Activated B cell treated with CpG ODN at 0.5 μM for 24 hours (primary cell): ENCODE data around the gene DNAH7. TPM values are rescaled to one million over a fixed set of nuclear protein-coding genes. Genes with fewer than 3 reads are reported as not detected.

Source experiments
- ATAC-seq: fragments of 200-7000 bp; cut with Tn5 transposase; one replicate; pipeline ENCODE4 v1.10.0; 2021; ENCODE audit warnings: low read depth, mild to moderate bottlenecking, moderate library complexity
- CTCF ChIA-PET: fragments of 350-600 bp; sonication (Branson Sonifier 250); formaldehyde crosslinking; loops from one replicate; lab custom pipeline; 2021; ENCODE audit warnings: antibody characterized with exemption; lab: Charles Lee
- POLR2A ChIA-PET: fragments of 350-600 bp; sonication (Branson Sonifier 250); formaldehyde crosslinking; loops from one replicate; lab custom pipeline; 2021; ENCODE audit warnings: antibody characterized with exemption; lab: Charles Lee
- DNase-seq: peaks from one replicate; pipeline ENCODE4 v3.0.0; 2022
- H3K27ac Mint-ChIP-seq: one replicate; pipeline ENCODE4 v1.8.0; 2020; ENCODE audit warnings: mixed read lengths
- H3K27me3 Mint-ChIP-seq: one replicate; pipeline ENCODE4 v1.8.0; 2021; ENCODE audit warnings: mixed read lengths
- H3K36me3 Mint-ChIP-seq: one replicate; pipeline ENCODE4 v1.8.0; 2021; ENCODE audit warnings: low read depth, mixed read lengths
- H3K4me1 Mint-ChIP-seq: one replicate; pipeline ENCODE4 v1.8.0; 2021; ENCODE audit warnings: mixed read lengths
- H3K4me3 Mint-ChIP-seq: one replicate; pipeline ENCODE4 v1.8.0; 2020; ENCODE audit warnings: mild to moderate bottlenecking, mixed read lengths
- H3K9me3 Mint-ChIP-seq: one replicate; pipeline ENCODE4 v1.8.0; 2020; ENCODE audit warnings: mixed read lengths
- intact Hi-C: fragments of 100-400 bp; cut with micrococcal nuclease; formaldehyde crosslinking; loops from one replicate; pipeline ENCODE4 v1.15.1; 2024
- total RNA-seq: library from RNA; stranded (reverse); gene quantifications from 2 replicates; pipeline ENCODE4 v1.2.3, GENCODE V29; 2022
- TF ChIP-seq, protein P1 (sequence below): fragments of 200-600 bp; IDR thresholded peaks from one replicate; pipeline ENCODE4 v1.8.0; 2022; ENCODE audit warnings: antibody characterized with exemption, mild to moderate bottlenecking

DNAH7 gene
- total RNA-seq, 1 donor from 2014 or later: 0.29 TPM

DNA sequence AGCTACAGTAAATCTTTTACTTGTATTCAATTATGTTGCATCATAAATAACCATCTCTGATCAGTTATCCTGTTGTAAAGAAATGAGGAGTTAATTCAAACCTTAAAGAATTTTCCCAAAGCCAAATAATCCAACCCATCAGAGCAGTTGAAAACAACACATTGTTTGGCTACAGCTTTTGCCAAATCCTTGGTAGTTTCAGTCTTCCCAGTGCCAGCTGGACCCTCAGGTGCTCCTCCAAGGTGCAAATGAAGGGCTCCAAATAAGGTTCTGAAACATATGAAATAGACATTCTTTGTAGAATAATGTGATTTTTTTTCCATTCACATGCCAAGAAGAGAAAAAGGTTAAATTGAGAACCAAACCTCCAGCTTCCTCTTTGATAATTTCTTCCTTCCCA, 158.7 kb downstream of the DNAH7 start:
- Mint-ChIP-seq H3K4me1 (no peaks in the 10 kb centered on the region), H3K36me3 (no peaks in the 10 kb centered on the region), H3K9me3 (no peaks in the 10 kb centered on the region), H3K4me3 (no peak overlapping the region), H3K27ac (no peak overlapping the region), H3K27me3 (peaks cover 4% of the 10 kb centered on the region)
- intact Hi-C loops: no loop called here
- ChIA-PET POLR2A (no interaction called here), CTCF (no interaction called here)
- TF ChIP-seq, protein P1, sequence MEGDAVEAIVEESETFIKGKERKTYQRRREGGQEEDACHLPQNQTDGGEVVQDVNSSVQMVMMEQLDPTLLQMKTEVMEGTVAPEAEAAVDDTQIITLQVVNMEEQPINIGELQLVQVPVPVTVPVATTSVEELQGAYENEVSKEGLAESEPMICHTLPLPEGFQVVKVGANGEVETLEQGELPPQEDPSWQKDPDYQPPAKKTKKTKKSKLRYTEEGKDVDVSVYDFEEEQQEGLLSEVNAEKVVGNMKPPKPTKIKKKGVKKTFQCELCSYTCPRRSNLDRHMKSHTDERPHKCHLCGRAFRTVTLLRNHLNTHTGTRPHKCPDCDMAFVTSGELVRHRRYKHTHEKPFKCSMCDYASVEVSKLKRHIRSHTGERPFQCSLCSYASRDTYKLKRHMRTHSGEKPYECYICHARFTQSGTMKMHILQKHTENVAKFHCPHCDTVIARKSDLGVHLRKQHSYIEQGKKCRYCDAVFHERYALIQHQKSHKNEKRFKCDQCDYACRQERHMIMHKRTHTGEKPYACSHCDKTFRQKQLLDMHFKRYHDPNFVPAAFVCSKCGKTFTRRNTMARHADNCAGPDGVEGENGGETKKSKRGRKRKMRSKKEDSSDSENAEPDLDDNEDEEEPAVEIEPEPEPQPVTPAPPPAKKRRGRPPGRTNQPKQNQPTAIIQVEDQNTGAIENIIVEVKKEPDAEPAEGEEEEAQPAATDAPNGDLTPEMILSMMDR: no peak
- DNase-seq (no peak), ATAC-seq (no peak)

DNA sequence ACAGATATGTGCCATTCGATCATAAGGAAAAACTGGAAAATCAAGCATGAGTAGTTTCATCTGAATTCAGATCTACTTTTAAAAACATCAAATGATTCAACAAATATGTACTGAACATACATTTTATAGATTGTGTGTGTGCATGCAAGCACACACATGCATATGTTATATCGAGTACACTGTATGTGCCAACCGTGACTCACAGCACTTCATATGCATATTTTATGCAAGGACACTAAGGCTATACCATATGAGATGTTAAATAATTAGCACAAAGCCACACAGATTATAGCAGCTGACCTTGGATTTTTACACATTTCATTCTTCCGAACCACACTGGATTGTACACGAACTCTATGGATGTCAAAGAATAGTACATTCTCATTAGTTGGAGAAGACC, 161.2 kb downstream of the DNAH7 start:
- Mint-ChIP-seq H3K4me3 (no peak overlapping the region), H3K4me1 (no peaks in the 10 kb centered on the region), H3K36me3 (no peaks in the 10 kb centered on the region), H3K9me3 (no peaks in the 10 kb centered on the region), H3K27ac (no peak overlapping the region), H3K27me3 (peaks cover 2% of the 10 kb centered on the region)
- DNase-seq: no peak
- TF ChIP-seq, protein P1: no peak
- CTCF ChIA-PET: no interaction called here
- no peak for ATAC-seq
- intact Hi-C loops: no loop called here
- POLR2A ChIA-PET: no interaction called here

DNA sequence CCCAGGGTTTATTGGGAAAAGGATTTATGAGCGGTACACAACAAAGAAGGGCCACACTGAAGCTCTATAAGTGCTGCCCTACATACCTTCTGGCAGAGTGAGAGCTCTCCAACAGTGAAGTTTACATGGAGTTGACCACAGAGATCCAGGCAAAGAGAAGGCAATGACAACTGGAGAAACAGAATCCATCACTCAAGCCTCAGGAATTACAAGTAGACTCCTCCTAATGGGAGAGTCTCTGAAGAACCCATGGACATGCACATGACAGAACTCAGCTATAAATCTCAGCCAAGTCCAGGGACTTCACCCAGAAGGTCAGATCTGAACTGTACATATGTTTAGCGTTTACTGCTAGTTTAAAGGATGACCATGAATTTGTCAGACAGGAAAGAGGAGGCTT, 164.7 kb downstream of the DNAH7 start:
- Mint-ChIP-seq H3K9me3 (no peaks in the 10 kb centered on the region), H3K27me3 (peaks cover 1% of the 10 kb centered on the region), H3K27ac (no peak overlapping the region), H3K4me3 (no peak overlapping the region), H3K36me3 (no peaks in the 10 kb centered on the region), H3K4me1 (no peaks in the 10 kb centered on the region)
- POLR2A ChIA-PET: no interaction called here
- intact Hi-C loops: no loop called here
- DNase-seq: no peak
- CTCF ChIA-PET: no interaction called here
- ATAC-seq: no peak
- TF ChIP-seq, protein P1: no peak

DNA sequence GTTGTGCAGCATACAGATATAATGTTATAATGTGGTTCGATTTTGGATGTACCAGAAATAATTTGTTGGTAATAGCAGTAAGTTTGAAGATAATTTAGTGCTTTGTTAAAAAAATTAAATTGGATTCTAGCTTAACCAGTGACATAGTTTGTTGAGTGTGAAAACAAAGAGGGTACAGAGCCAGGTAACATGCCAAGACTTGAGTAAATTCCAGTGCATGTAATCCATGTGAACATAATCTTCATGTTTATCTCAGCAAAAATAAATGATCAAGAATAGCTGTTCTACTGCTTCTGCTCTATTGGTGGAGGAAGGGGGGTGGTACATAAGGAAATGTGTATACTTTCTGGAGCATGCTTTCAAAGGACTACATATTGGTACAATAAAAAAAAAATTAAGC, 165.8 kb downstream of the DNAH7 start:
- DNase-seq: no peak
- no peak overlapping the region for H3K27ac Mint-ChIP-seq

DNA sequence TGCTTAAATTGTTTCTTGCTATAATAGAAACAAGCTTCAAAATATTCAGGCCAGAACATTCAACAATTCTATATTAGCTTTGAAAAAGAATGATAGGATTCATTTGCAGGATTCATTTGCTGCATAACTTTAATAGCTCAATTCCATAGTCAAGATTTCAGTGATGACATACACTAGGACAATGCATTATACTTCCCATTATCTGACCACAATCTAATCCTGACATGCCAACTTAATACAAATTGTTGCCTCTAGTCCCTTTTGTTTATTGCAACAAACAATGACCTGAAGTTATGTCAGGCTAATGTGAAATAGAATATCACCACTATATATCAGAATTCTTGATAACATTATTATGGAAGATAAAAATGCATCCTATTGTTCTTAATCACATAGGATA, 169.4 kb downstream of the DNAH7 start:
- TF ChIP-seq, protein P1: no peak
- Mint-ChIP-seq H3K4me3 (no peak overlapping the region), H3K27me3 (no peaks in the 10 kb centered on the region), H3K4me1 (no peaks in the 10 kb centered on the region), H3K36me3 (no peaks in the 10 kb centered on the region), H3K27ac (no peak overlapping the region), H3K9me3 (no peaks in the 10 kb centered on the region)
- no peak for ATAC-seq
- intact Hi-C loops: no loop called here
- ChIA-PET CTCF (no interaction called here), POLR2A (no interaction called here)
- DNase-seq: no peak

More for the DNA sequence above, 165.8 kb downstream of the DNAH7 start:
- H3K27me3 Mint-ChIP-seq: peaks cover 1% of the 10 kb centered on the region
- H3K9me3 Mint-ChIP-seq: no peaks in the 10 kb centered on the region
- H3K4me3 Mint-ChIP-seq: no peak overlapping the region
- TF ChIP-seq, protein P1: no peak
- no peaks in the 10 kb centered on the region for H3K36me3 Mint-ChIP-seq
- H3K4me1 Mint-ChIP-seq: no peaks in the 10 kb centered on the region
- intact Hi-C loops: no loop called here
- ATAC-seq: no peak
- POLR2A ChIA-PET: no interaction called here
- CTCF ChIA-PET: no interaction called here
